Kidney (tissue), 14 donors: ENCODE measurements around the gene OR8B3. TPM values are rescaled to one million over a fixed set of nuclear protein-coding genes. Genes with fewer than 3 reads are reported as not detected.
"Not testable (repeated sequence)": the region's sequence is repeated elsewhere in the genome, so short reads cannot be mapped to it uniquely, and the experiment has no call there.

Experiments used
- DNase-seq, 5 donors: peaks; one replicate each; pipeline ENCODE4 v3.0.0-alpha.2; 2013 to 2020
- FAIRE-seq: peaks from 2 replicates; lab custom pipeline; 2012; peaks lifted over from hg19 to GRCh38; lab: Jason Lieb, UNC
- H3K27ac ChIP-seq, 2 donors: one replicate each; pipeline ENCODE4 v1.7.0; 2013; ENCODE audit warnings: low read depth in 2 of 2, low read length in 2 of 2, inconsistent platforms in 1 of 2
- H3K27me3 ChIP-seq: one replicate; pipeline ENCODE4 v1.7.1; 2013; ENCODE audit warnings: low read length, inconsistent platforms; ENCODE audit not compliant: control insufficient read depth, insufficient read depth
- H3K36me3 ChIP-seq, 3 donors: one replicate each; pipeline versions ENCODE4 v1.7.0 to v1.7.1; 2013; ENCODE audit warnings: low read length in 3 of 3, control low read depth in 1 of 3, inconsistent platforms in 1 of 3; ENCODE audit not compliant: insufficient read depth in 3 of 3, control insufficient read depth in 2 of 3
- H3K4me1 ChIP-seq, 3 donors: one replicate each; pipeline versions ENCODE4 v1.7.0 to v1.7.1; 2013; ENCODE audit warnings: low read length in 3 of 3, inconsistent platforms in 1 of 3, low read depth in 1 of 3; ENCODE audit not compliant: control insufficient read depth in 2 of 3, insufficient read depth in 2 of 3
- H3K4me3 ChIP-seq, 3 donors: one replicate each; pipeline versions ENCODE4 v1.7.0 to v1.8.1; 2013; ENCODE audit warnings: low read length in 3 of 3, control low read depth in 1 of 3, inconsistent platforms in 1 of 3
- H3K9ac ChIP-seq, 3 donors: one replicate each; pipeline versions ENCODE4 v1.7.0 to v1.7.1; 2013; ENCODE audit warnings: low read length in 3 of 3, control low read depth in 1 of 3, inconsistent platforms in 1 of 3
- H3K9me3 ChIP-seq, 3 donors: one replicate each; pipeline versions ENCODE4 v1.7.0 to v1.7.1; 2013; ENCODE audit warnings: low read length in 3 of 3, control low read depth in 1 of 3, inconsistent platforms in 1 of 3; ENCODE audit not compliant: control insufficient read depth in 2 of 3, insufficient read depth in 1 of 3
- CTCF ChIP-seq: IDR thresholded peaks from 3 replicates; pipeline ENCODE4 v1.5.1; 2012; ENCODE audit warnings: mild to moderate bottlenecking, moderate library complexity, borderline replicate concordance; ENCODE audit not compliant: insufficient read depth; ENCODE audit errors: extremely low read depth
- intact Hi-C: fragments of 100-400 bp; cut with DNase I; formaldehyde crosslinking; loops from one replicate; pipeline ENCODE4 v1.11.1; 2022
- polyA plus RNA-seq: library from polyadenylated mRNA; stranded (reverse); fragments of 350-450 nt; fragmentation: Illumina TruSeq; extraction: RNeasy Lipid Tissue Mini Kit (QIAGEN cat#74804); gene quantifications from one replicate; pipeline ENCODE4 v1.2.3, GENCODE V29; 2014; ENCODE audit warnings: low read depth, low replicate concordance; ENCODE audit not compliant: insufficient read depth
- total RNA-seq: library from RNA; stranded (reverse); fragmentation: NEBNext Ultra II Directional; extraction: Animal tissue kit (Norgen Biotek cat#: 25700); gene quantifications from one replicate; pipeline ENCODE4 v1.2.1, GENCODE V29; 2021
- donor health status: control.
- donor health status: control.
- donor health status: control.
- donor health status: control.
- donor health status: control.
- donor health status: DM: yes; HTN: yes; CAD: no.
- donor health status: Normal renal cell carcinoma (clear cell type).

Gene OR8B3
- total and polyA plus RNA-seq, 2 donors from 2014 or later = not detected

GRCh38 chr11:124421043-124421442 is 22.2 kb upstream of the OR8B3 start:
- intact Hi-C loops = no loop called here
- Histone ChIP-seq H3K27ac (no peak overlapping the region), H3K4me3 (no peak overlapping the region), H3K36me3 (no peaks in the 10 kb centered on the region), H3K4me1 (no peaks in the 10 kb centered on the region), H3K9me3 (no peaks in the 10 kb centered on the region), H3K27me3 (no peaks in the 10 kb centered on the region), H3K9ac (no peak overlapping the region)
- DNase-seq = no peak
- TF ChIP-seq CTCF = no peak
- FAIRE-seq = no peak

- no peaks in the 10 kb centered on the region for H3K4me1 ChIP-seq
- peak in 2 of 5 donors; percentile 22 to 40 for DNase-seq
- H3K27me3 ChIP-seq = no peaks in the 10 kb centered on the region
- TF ChIP-seq CTCF = peak; percentile 59
- intact Hi-C loops = loop anchor here (10.0 kb wide), 1 partner anchor 169 kb away; no protein-coding TSS in a partner anchor
- peak; percentile 97 for FAIRE-seq
- H3K4me3 ChIP-seq = no peak overlapping the region
- no peaks in the 10 kb centered on the region for H3K9me3 ChIP-seq
- H3K36me3 ChIP-seq = no peaks in the 10 kb centered on the region
- H3K9ac ChIP-seq = no peak overlapping the region
- H3K27ac ChIP-seq = no peak overlapping the region
Measured at GRCh38 chr11:124415356-124415923, 16.6 kb upstream of the OR8B3 start.

GRCh38 chr11:124409906-124410305 is 11.1 kb upstream of the OR8B3 start:
- intact Hi-C loops = loop anchor here (10.0 kb wide), 1 partner anchor 175 kb away; no protein-coding TSS in a partner anchor
- no peaks in the 10 kb centered on the region for H3K4me1 ChIP-seq
- no peak for DNase-seq
- no peaks in the 10 kb centered on the region for H3K9me3 ChIP-seq
- H3K4me3 ChIP-seq = no peak overlapping the region
- no peaks in the 10 kb centered on the region for H3K36me3 ChIP-seq
- no peak overlapping the region for H3K9ac ChIP-seq
- no peak for TF ChIP-seq CTCF
- FAIRE-seq = no peak
- no peak overlapping the region for H3K27ac ChIP-seq
- H3K27me3 ChIP-seq = no peaks in the 10 kb centered on the region

DNA sequence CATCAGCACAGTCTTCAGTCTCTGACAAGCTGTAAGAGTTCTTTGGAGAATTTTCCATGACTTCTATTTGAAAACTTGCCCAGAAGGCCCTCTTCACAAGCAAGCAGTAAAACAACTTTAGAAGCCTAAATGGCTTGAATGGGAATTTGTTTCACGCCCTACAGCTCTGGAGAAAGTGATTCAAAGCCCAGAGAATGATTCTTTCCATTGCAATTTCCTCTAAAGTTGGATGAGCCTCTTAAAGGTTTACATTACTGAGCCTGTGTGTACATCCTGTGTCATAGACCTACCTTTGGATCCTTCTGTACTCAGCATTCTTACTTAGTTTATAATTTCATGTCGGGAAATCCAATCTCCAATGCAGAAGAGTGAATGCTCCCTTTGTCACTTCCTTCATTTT is 6.8 kb upstream of the OR8B3 start:
- H3K27me3 ChIP-seq = no peaks in the 10 kb centered on the region
- H3K36me3 ChIP-seq = no peaks in the 10 kb centered on the region
- H3K9me3 ChIP-seq = no peaks in the 10 kb centered on the region
- DNase-seq (peak in 1 of 5 donors; percentile 19), FAIRE-seq (no peak)
- intact Hi-C loops = no loop called here
- H3K27ac ChIP-seq = no peak overlapping the region
- no peak for TF ChIP-seq CTCF
- H3K9ac ChIP-seq = no peak overlapping the region
- no peak overlapping the region for H3K4me3 ChIP-seq
- H3K4me1 ChIP-seq = no peaks in the 10 kb centered on the region

- DNase-seq, H3K27ac ChIP-seq, H3K4me3 ChIP-seq, H3K9ac ChIP-seq, H3K27me3 ChIP-seq, H3K9me3 ChIP-seq, intact Hi-C loops, FAIRE-seq, H3K4me1 ChIP-seq, H3K36me3 ChIP-seq: not testable (repeated sequence)
Measured at GRCh38 chr11:124403186-124403585, 4.4 kb upstream of the OR8B3 start.
